Large intestine (tissue), 3 donors: ENCODE data around the gene TFR2. TPM values are rescaled to one million over a fixed set of nuclear protein-coding genes. Genes with fewer than 3 reads are reported as not detected.
A peak's percentile ranks its signal among the peaks of the same experiment; 100 is the strongest.

ENCODE experiments used
- DNase-seq, 2 donors: peaks; one replicate each; pipeline versions ENCODE4 v3.0.0 to v3.0.0-alpha.2; 2013
- H3K27ac ChIP-seq: one replicate; pipeline ENCODE4 v1.5.1; 2013; ENCODE audit warnings: low read length
- H3K27me3 ChIP-seq: 2 replicates; pipeline ENCODE4 v1.6.1; 2013; ENCODE audit warnings: low read length; ENCODE audit not compliant: control insufficient read depth, insufficient read depth
- H3K36me3 ChIP-seq: 2 replicates; pipeline ENCODE4 v1.6.1; 2013; ENCODE audit warnings: low read length; ENCODE audit not compliant: control insufficient read depth, insufficient read depth
- H3K4me1 ChIP-seq: one replicate; pipeline ENCODE4 v1.6.1; 2013; ENCODE audit warnings: low read length; ENCODE audit not compliant: control insufficient read depth, insufficient read depth
- H3K4me3 ChIP-seq: one replicate; pipeline ENCODE4 v1.5.1; 2013; ENCODE audit warnings: low read length
- H3K9me3 ChIP-seq: one replicate; pipeline ENCODE4 v1.6.1; 2013; ENCODE audit warnings: mild to moderate bottlenecking, low read depth, low read length, moderate library complexity; ENCODE audit not compliant: control insufficient read depth
- WGBS: methylation state at CpG from one replicate; pipeline ENCODE4 v1.1.5; 2013; ENCODE audit warnings: low lambda C conversion rate; ENCODE audit not compliant: insufficient coverage; 5-methylcytosine and 5-hydroxymethylcytosine counted together
- polyA plus RNA-seq: library from polyadenylated mRNA; unstranded; fragments of 120-200 nt; gene quantifications from one replicate; pipeline ENCODE4 v1.2.1, GENCODE V29; 2013

The TFR2 gene
- polyA plus RNA-seq, 1 donor, result 2.7 TPM

GRCh38 chr7:100611983-100612729 lies 29.2 kb downstream of the TFR2 start, which contains the start of gene MOSPD3:
Gene MOSPD3, plus strand, starts transcription at chr7:100612540. Its CDS starts 252 bp downstream, at chr7:100612792.
- no CpG with 5 or more reads among the region's 61 CpGs for WGBS
- no peaks in the 10 kb centered on the region for H3K9me3 ChIP-seq
- no peaks in the 10 kb centered on the region for H3K27me3 ChIP-seq

GRCh38 chr7:100609958-100610357 lies 31.4 kb downstream of the TFR2 start:
- no peak overlapping the region for H3K27ac ChIP-seq
- no peak overlapping the region for H3K4me3 ChIP-seq
- H3K36me3 ChIP-seq, result peaks cover 2% of the 10 kb centered on the region
- no CpG with 5 or more reads among the region's 5 CpGs for WGBS
- peaks cover 17% of the 10 kb centered on the region for H3K27me3 ChIP-seq
- DNase-seq, result no peak
- no peaks in the 10 kb centered on the region for H3K9me3 ChIP-seq
- peaks cover 15% of the 10 kb centered on the region for H3K4me1 ChIP-seq

More at GRCh38 chr7:100611983-100612729, 29.2 kb downstream of the TFR2 start, which contains the start of gene MOSPD3:
- peaks cover 3% of the 10 kb centered on the region for H3K4me1 ChIP-seq
- peak; percentile 99 for DNase-seq
- peak within 1 kb of the TSS; percentile 67 for H3K4me3 ChIP-seq
- H3K36me3 ChIP-seq, result no peaks in the 10 kb centered on the region
- peak within 1 kb of the TSS; percentile 98 for H3K27ac ChIP-seq

- Histone ChIP-seq H3K4me1 (peaks cover 25% of the 10 kb centered on the region), H3K27ac (no peak overlapping the region), H3K36me3 (peaks cover 2% of the 10 kb centered on the region), H3K4me3 (no peak overlapping the region), H3K9me3 (peaks cover 4% of the 10 kb centered on the region), H3K27me3 (peaks cover 32% of the 10 kb centered on the region)
- WGBS, result 85% methylated on average over 2 of the region's 8 CpGs
- DNase-seq, result no peak
Observed at GRCh38 chr7:100607111-100607510, 34.2 kb downstream of the TFR2 start.

GRCh38 chr7:100606313-100606712 lies 35.0 kb downstream of the TFR2 start:
- Histone ChIP-seq H3K27ac (no peak overlapping the region), H3K4me3 (no peak overlapping the region), H3K27me3 (peaks cover 32% of the 10 kb centered on the region), H3K9me3 (peaks cover 4% of the 10 kb centered on the region), H3K36me3 (peaks cover 2% of the 10 kb centered on the region), H3K4me1 (peaks cover 27% of the 10 kb centered on the region)
- no CpG with 5 or more reads among the region's 12 CpGs for WGBS
- no peak for DNase-seq

DNA sequence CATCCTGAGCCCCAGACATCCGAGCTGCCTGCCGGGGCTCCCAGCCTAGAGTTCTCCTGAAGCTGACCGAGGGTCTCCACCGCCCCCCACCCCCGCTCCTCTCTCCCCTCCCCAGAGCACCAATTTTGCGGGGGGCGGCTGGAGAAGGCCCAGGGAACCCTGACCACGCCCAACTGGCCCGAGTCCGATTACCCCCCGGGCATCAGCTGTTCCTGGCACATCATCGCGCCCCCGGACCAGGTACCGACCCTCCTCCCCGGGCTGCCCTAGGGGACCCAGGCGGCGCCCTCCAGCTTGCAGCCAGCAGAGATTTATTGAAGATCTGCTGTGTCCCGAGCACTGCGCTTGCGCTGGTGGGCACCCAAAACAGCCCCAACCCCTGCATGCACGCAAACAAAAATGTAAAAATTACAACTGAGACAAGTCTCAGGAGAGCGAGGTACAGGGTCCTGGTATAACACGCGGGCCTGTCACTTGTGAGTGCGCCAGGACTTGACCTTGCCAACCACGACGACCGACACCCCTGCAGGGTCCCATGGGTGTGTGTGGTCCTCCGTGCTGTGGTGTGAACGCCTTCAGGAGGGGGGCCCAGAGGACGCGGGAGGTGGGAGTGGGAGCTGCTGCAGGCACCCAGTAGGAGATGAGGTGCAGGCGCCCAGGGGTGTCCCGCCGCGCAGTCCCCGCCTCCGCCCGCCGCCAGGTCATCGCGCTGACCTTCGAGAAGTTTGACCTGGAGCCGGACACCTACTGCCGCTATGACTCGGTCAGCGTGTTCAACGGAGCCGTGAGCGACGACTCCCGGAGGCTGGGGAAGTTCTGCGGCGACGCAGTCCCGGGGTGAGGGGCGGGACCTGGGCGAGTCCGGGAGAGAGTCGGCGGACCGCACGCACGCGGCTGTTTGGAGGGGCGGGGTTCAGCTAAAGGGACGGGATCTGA lies 36.1 kb downstream of the TFR2 start:
- peaks cover 2% of the 10 kb centered on the region for H3K36me3 ChIP-seq
- H3K4me1 ChIP-seq, result peaks cover 28% of the 10 kb centered on the region
- peak in 1 of 2 donors; percentile 49 for DNase-seq
- no CpG with 5 or more reads among the region's 68 CpGs for WGBS
- H3K27me3 ChIP-seq, result peaks cover 32% of the 10 kb centered on the region
- H3K4me3 ChIP-seq, result peak overlapping the region; percentile 72
- H3K27ac ChIP-seq, result no peak overlapping the region
- H3K9me3 ChIP-seq, result peaks cover 4% of the 10 kb centered on the region

DNA sequence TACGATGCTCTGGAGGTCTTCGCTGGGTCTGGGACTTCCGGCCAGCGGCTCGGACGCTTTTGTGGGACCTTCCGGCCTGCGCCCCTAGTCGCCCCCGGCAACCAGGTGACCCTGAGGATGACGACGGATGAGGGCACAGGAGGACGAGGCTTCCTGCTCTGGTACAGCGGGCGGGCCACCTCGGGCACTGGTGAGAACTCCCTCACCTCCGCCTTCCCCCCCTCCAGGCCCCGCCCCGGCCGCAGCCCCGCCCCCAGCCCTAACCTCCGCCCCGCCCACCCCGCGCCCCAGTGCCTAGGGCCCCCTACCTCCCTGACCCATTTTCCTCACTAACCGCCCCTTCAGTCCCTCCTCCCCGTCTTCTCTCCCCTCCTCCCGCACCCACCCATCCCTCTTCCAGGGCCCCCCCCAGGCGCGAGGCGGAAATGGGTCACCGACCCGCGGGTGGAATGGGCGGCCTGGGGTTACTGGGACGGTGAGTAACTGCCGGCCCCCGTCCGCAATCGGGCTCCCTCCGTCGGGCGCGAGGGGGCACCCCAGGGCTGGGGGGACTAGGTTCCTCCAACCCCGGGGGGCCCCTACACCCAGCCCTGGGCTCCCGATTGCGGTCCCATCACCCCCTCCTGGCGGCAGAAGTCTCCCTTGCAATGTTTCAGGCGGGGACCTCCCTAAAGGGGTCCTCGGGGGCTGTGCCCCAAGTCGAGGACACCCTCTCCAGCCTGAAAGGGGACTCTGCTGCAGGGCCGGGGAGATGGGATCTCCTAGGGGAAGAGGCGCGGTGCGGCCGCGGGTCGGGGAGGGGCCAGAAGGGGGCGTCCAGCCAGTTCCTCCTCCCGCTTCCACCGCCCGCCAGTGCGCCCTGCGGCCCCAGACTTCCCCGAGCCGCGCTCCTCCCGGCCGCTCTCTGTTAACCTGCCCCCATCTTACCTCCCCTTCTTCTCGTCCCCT lies 37.0 kb downstream of the TFR2 start:
- Histone ChIP-seq H3K4me3 (peak overlapping the region; percentile 72), H3K36me3 (peaks cover 2% of the 10 kb centered on the region), H3K27me3 (peaks cover 32% of the 10 kb centered on the region), H3K27ac (peak overlapping the region; percentile 61), H3K4me1 (peaks cover 36% of the 10 kb centered on the region), H3K9me3 (peaks cover 4% of the 10 kb centered on the region)
- peak in 1 of 2 donors; percentile 58 for DNase-seq
- no CpG with 5 or more reads among the region's 70 CpGs for WGBS

GRCh38 chr7:100603726-100604027 lies 37.7 kb downstream of the TFR2 start:
- Histone ChIP-seq H3K36me3 (peaks cover 2% of the 10 kb centered on the region), H3K27me3 (peaks cover 32% of the 10 kb centered on the region), H3K9me3 (peaks cover 4% of the 10 kb centered on the region), H3K4me3 (peak overlapping the region; percentile 39), H3K27ac (peak overlapping the region; percentile 61), H3K4me1 (peaks cover 36% of the 10 kb centered on the region)
- no peak for DNase-seq
- WGBS, result no CpG with 5 or more reads among the region's 10 CpGs

DNA sequence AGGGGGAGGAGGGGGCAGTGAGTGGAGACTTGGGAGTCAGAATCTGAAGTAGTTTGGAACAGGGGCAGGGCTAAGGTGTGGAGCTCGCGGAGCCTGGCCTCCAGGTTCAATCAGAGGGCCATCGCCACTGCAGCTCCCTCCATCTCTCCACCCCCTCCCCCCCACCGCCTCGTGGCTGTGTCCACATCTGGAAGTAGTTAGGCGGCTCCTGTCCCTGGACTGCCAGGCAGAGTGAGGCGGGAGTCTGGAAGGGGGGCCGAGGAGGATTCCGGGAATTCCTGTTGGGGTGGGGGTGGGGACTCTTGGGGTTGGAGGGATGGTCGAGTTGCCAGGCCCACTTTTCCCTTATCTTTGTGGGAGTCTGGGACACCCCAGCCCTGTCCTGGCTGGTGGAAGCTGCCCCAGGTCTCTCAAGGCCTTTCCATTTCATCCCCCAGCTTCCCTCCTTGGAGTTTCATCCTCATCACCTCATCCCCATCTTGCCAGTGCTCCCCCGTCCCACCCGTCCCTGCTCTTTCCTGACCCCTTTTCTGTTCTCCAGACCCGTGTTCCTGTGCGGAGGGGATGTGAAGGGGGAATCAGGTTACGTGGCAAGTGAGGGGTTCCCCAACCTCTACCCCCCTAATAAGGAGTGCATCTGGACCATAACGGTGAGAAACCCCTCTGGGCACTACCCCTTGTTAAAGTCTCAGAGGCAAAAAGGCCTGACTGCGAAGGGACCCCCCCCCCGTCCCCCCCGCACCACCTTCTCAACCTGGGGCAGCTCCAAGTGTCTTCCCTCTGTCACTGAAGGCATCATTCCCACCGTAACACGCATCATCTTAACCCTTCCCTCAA lies 38.2 kb downstream of the TFR2 start:
- Histone ChIP-seq H3K9me3 (peaks cover 4% of the 10 kb centered on the region), H3K4me3 (peak overlapping the region; percentile 39), H3K27me3 (peaks cover 32% of the 10 kb centered on the region), H3K36me3 (peaks cover 2% of the 10 kb centered on the region), H3K27ac (peak overlapping the region; percentile 61), H3K4me1 (peaks cover 36% of the 10 kb centered on the region)
- DNase-seq, result peak in 1 of 2 donors; percentile 46
- no CpG with 5 or more reads among the region's 21 CpGs for WGBS

DNA sequence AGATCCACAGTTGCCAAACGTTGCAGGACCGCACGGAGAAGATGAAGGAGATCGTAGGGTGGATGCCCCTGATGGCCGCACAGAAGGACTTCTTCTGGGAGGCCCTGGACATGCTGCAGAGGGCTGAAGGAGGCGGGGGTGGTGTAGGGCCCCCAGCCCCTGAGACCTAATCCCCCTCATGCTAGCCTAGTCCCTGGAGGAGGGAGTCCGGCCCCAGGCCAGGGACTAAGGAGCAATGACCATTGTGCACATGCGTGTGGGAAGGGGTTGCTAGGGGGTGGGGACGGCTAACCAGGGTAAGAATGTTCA lies 40.7 kb downstream of the TFR2 start:
- no peak for DNase-seq
- Histone ChIP-seq H3K36me3 (no peaks in the 10 kb centered on the region), H3K9me3 (peaks cover 4% of the 10 kb centered on the region), H3K27me3 (peaks cover 25% of the 10 kb centered on the region), H3K4me3 (no peak overlapping the region), H3K27ac (no peak overlapping the region), H3K4me1 (peaks cover 32% of the 10 kb centered on the region)
- no CpG with 5 or more reads among the region's 9 CpGs for WGBS
